ENCODE measurements around the gene SYTL5. TPM values are rescaled to one million over a fixed set of nuclear protein-coding genes. Genes with fewer than 3 reads are reported as not detected.
A peak's percentile ranks its signal among the peaks of the same experiment; 100 is the strongest.

Gene SYTL5
- total RNA-seq, 4 donors from 2014 or later: 0.10 to 1.7 (median 0.11) TPM; not detected in 1

GRCh38 chrX:38044701-38045100, 38.3 kb downstream of the SYTL5 start:
- H3K9me3 ChIP-seq: no peaks in the 10 kb centered on the region
- intact Hi-C loops (cut with DNase I): no loop called here
- no peak overlapping the region for H3K27ac ChIP-seq
- H3K36me3 ChIP-seq: no peaks in the 10 kb centered on the region
- WGBS, 2 donors: 71 to 73% methylated on average over 3 of the region's 3 CpGs
- TF ChIP-seq POLR2A (IDR thresholded peaks at IDR 0.05): no peak
- TF ChIP-seq, protein P1, sequence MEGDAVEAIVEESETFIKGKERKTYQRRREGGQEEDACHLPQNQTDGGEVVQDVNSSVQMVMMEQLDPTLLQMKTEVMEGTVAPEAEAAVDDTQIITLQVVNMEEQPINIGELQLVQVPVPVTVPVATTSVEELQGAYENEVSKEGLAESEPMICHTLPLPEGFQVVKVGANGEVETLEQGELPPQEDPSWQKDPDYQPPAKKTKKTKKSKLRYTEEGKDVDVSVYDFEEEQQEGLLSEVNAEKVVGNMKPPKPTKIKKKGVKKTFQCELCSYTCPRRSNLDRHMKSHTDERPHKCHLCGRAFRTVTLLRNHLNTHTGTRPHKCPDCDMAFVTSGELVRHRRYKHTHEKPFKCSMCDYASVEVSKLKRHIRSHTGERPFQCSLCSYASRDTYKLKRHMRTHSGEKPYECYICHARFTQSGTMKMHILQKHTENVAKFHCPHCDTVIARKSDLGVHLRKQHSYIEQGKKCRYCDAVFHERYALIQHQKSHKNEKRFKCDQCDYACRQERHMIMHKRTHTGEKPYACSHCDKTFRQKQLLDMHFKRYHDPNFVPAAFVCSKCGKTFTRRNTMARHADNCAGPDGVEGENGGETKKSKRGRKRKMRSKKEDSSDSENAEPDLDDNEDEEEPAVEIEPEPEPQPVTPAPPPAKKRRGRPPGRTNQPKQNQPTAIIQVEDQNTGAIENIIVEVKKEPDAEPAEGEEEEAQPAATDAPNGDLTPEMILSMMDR (IDR thresholded peaks at IDR 0.05): no peak
- no peak for DNase-seq
- H3K4me3 ChIP-seq (replicated peaks in 1 of 3): no peak overlapping the region
- H3K4me1 ChIP-seq: no peaks in the 10 kb centered on the region
- H3K27me3 ChIP-seq: no peaks in the 10 kb centered on the region

DNA sequence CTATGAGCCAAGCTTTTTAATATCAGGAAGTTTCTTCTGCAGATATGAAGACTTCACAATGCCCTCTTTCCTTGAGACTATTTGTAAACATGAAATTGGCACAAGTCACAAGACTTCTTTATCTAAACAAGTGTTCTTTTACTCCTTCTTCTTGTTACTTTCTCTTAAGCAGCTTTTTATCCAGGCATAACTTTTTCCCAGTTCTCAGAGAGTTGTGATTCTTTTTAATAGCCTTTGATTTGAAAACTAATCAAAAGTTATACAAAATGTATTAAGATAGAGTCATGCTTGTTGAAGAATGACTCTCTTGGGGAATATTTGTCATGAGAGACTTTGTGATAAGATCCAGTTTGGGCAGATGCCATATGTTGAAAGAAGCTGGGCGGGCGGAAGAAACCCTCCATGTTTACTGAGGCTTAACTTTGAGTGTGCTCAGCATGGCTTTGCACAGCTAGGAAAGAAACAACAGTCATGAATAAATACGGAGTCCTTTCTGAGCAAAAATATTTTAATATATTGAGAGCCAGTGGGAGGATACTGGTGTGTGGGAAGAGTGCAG, 39.3 kb downstream of the SYTL5 start:
- intact Hi-C loops (cut with DNase I): no loop called here
- WGBS, 2 donors: 7 to 22% methylated on average over 3 of the region's 3 CpGs
- Histone ChIP-seq H3K36me3 (no peaks in the 10 kb centered on the region), H3K27me3 (no peaks in the 10 kb centered on the region), H3K9me3 (no peaks in the 10 kb centered on the region), H3K4me1 (no peaks in the 10 kb centered on the region), H3K4me3 (replicated peaks in 1 of 3) (no peak overlapping the region), H3K27ac (peak overlapping the region; percentile 11 to 47 (median 26))
- no peak for TF ChIP-seq POLR2A (IDR thresholded peaks at IDR 0.05)
- TF ChIP-seq, protein P1 (IDR thresholded peaks at IDR 0.05): no peak
- DNase-seq: peak; percentile 56 to 60

DNA sequence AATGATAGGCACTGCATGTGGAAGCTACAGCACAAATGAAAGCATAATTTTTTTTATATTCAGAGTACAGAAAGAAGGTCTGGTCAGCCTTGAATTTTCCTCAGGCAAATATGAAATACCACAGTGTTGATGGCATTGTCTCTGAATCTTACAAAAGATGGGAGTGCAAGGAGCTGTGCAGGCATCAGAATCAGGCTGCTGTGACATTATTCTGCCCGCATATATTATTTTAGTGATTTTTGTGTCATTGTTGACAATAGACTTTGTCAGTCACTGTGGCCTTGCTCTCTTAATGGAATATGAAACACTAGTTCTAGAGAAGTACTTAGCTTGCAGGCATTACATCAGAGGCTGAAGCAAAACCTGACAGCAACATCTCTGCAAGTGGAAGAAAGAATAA, 42.5 kb downstream of the SYTL5 start:
- intact Hi-C loops (cut with DNase I): no loop called here
- H3K9me3 ChIP-seq: no peaks in the 10 kb centered on the region
- no peaks in the 10 kb centered on the region for H3K36me3 ChIP-seq
- DNase-seq: no peak
- WGBS, 2 donors: 75 to 100% methylated on average over 1 of the region's 1 CpG
- no peaks in the 10 kb centered on the region for H3K27me3 ChIP-seq
- TF ChIP-seq POLR2A (IDR thresholded peaks at IDR 0.05): no peak
- TF ChIP-seq, protein P1 (IDR thresholded peaks at IDR 0.05): no peak
- no peaks in the 10 kb centered on the region for H3K4me1 ChIP-seq
- no peak overlapping the region for H3K27ac ChIP-seq
- no peak overlapping the region for H3K4me3 ChIP-seq (replicated peaks in 1 of 3)

DNA sequence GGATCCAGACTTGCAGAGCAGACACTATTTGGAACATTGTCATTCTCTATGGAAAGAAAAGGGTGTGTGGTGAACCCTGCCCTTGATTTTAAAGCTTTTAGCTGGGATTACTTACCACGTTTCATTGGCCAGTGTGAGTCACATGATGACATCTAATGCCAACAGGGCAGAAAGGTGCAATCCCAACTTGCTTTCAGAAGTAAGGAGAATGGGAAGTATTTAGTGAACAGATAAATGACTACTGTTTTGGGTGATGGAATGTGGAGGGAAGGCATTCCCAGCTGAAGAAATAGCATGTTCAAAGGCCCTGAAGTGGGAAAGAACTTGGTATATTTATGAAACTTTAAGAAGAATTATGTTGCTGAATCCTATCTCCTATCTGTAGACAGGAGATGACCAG, 44.5 kb downstream of the SYTL5 start:
- WGBS, 2 donors: 82 to 90% methylated on average over 1 of the region's 1 CpG
- DNase-seq: no peak
- Histone ChIP-seq H3K27me3 (no peaks in the 10 kb centered on the region), H3K9me3 (no peaks in the 10 kb centered on the region), H3K36me3 (no peaks in the 10 kb centered on the region), H3K4me3 (replicated peaks in 1 of 3) (no peak overlapping the region), H3K27ac (no peak overlapping the region), H3K4me1 (no peaks in the 10 kb centered on the region)
- TF ChIP-seq, protein P1 (IDR thresholded peaks at IDR 0.05): no peak
- intact Hi-C loops (cut with DNase I): no loop called here

DNA sequence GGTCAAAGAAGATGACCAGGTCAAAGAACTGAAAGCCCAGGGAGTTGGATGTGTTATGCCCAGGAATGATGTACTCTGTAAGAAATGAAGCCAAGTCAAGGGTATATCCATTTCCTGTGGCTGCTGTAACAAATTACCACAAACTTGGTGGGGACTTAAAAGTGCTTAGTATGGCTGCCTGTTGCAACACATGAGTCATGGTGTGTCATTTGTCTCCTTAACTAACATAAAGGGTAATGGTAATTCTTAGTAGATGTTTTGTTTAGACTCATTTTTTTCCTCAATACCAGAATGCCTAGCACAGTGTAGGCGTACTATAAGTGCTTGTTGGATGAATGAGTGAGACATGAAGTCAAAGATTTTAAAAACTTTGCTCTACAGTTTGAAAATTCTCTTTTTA, 45.7 kb downstream of the SYTL5 start:
- no peaks in the 10 kb centered on the region for H3K36me3 ChIP-seq
- no peak overlapping the region for H3K4me3 ChIP-seq (replicated peaks in 1 of 3)
- intact Hi-C loops (cut with DNase I): no loop called here
- WGBS, 2 donors: 87 to 95% methylated on average over 1 of the region's 1 CpG
- no peak for DNase-seq
- no peaks in the 10 kb centered on the region for H3K27me3 ChIP-seq
- no peaks in the 10 kb centered on the region for H3K4me1 ChIP-seq
- H3K9me3 ChIP-seq: no peaks in the 10 kb centered on the region
- no peak for TF ChIP-seq POLR2A (IDR thresholded peaks at IDR 0.05)
- TF ChIP-seq, protein P1 (IDR thresholded peaks at IDR 0.05): no peak
- no peak overlapping the region for H3K27ac ChIP-seq

Measured in thyroid gland (tissue), 4 donors.